Omental fat pad (tissue), 4 donors: Measurements from ENCODE around the gene CSNK2A1. TPM values are rescaled to one million over a fixed set of nuclear protein-coding genes. Genes with fewer than 3 reads are reported as not detected.

Experiments
- ATAC-seq: fragments of 150-250 bp; one replicate; pipeline ENCODE4 v1.9.1; 2016; ENCODE audit warnings: mild to moderate bottlenecking, moderate library complexity; ENCODE audit not compliant: low FRiP score
- DNase-seq: peaks from one replicate; pipeline ENCODE4 v3.0.0-alpha.2; 2019; ENCODE audit warnings: low spot score
- CTCF ChIP-seq, 3 donors: fragments of 450-650 bp; IDR thresholded peaks; one replicate each; pipeline ENCODE4 v1.5.1; 2016 to 2017; ENCODE audit warnings: antibody characterized with exemption in 3 of 3, mild to moderate bottlenecking in 3 of 3, moderate library complexity in 2 of 3
- total RNA-seq, 4 donors: library from RNA; depleted of rRNA; stranded (reverse); fragments of >200 nt; gene quantifications; one replicate each; pipeline ENCODE4 v1.1.0, GENCODE V29; 2016

The CSNK2A1 gene
- total RNA-seq, 4 donors from 2014 or later: 67.3 to 94.8 (median 84.7) TPM

GRCh38 chr20:434661-435419 lies 108.8 kb downstream of the CSNK2A1 start:
- ATAC-seq (no peak), DNase-seq (no peak)
- TF ChIP-seq CTCF (IDR thresholded peaks at IDR 0.05): no peak

DNA sequence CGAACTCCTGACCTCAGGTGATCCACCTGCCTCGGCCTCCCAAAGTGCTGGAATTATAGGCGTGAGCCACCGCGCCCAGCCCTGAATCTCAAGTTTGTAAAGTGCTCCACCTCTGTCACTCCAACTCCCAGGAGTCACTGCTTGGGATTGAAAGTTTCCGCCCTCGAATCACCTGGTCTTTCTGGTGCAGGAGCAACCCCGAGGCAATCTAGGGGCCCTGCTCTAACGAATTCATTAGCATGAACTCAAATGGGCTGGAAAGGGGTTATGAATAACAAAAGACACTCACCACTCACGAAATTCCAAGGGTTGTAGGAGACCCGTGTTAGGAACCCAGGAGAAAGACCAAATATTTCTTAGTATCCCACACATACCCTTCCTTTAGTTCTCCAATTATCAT lies 109.4 kb downstream of the CSNK2A1 start:
- no peak for DNase-seq
- TF ChIP-seq CTCF (IDR thresholded peaks at IDR 0.05): no peak
- no peak for ATAC-seq

DNA sequence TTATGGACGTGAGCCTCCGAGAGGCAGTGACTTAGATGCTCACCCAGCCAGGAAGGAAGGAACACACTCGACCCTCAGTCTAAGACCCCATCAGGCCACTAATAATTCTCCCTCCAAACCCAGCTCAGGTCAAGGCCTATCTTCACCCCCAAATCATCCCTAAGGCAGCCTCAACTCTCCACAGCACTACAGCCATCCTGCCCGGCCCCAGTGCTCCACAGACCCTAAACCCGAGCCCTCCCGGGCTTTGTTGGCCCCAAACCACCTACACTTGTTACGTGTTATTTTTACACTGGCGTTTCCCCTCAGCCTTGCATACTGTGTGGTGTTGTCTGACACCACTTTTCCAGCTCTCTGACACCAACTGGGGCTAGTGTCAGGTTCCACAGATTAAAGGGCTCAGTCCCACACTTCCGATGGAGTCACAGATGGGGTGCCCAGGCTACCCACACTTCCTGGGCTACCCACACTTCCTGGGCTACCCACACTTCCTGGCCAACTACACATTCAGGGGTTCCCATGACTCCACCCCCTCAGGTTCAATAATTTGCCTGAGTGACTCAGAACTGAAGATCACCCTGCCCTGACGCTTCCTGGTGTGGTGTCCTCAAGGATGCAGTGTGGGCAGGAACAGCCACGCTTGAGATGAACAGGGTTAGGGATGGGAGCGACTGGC lies 110.2 kb downstream of the CSNK2A1 start:
- no peak for TF ChIP-seq CTCF (IDR thresholded peaks at IDR 0.05)
- ATAC-seq (no peak), DNase-seq (no peak)

- no peak for TF ChIP-seq CTCF (IDR thresholded peaks at IDR 0.05)
- ATAC-seq: no peak
- DNase-seq: no peak
These were observed 110.8 kb downstream of the CSNK2A1 start for GRCh38 chr20:432677-433299.

DNA sequence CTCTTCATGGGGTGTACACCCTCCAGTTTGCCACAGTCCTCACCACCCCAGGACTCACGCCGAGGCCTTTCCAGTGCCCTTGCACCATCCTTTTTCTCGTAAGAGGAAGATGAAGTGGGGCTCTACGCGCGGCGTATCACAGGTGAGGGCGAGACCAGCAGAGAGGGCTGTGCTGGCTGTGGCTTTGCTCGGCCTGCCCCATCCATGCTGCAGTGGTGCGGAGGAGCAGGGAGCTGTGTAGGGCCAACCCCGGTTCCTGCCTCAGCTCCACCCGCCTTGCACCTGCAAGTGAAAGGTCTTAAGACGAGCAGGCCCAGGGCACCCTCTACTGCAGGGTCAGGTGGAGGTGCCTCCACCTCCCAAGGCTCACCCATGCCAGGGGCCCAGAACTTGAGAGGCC lies 111.4 kb downstream of the CSNK2A1 start:
- ATAC-seq (no peak), DNase-seq (no peak)
- no peak for TF ChIP-seq CTCF (IDR thresholded peaks at IDR 0.05)

- TF ChIP-seq CTCF (IDR thresholded peaks at IDR 0.05): no peak
- DNase-seq (no peak), ATAC-seq (peak; percentile 31)
These were observed 112.3 kb downstream of the CSNK2A1 start for GRCh38 chr20:431012-431904.
